Stimulated activated CD4-positive, alpha-beta T cell treated with anti-CD3 and anti-CD28 coated beads, Interleukin-12 subunit alpha, Interleukin-12 subunit beta, amount 100 ng/mL, for 4 hours (primary cell): Measurements from ENCODE around the gene IL19.
A peak's percentile ranks its signal among the peaks of the same experiment; 100 is the strongest.
"Not testable (repeated sequence)": the region's sequence is repeated elsewhere in the genome, so short reads cannot be mapped to it uniquely, and the experiment has no call there.

Experiments used
- DNase-seq: peaks from one replicate; pipeline ENCODE4 v3.0.0-alpha.2; 2020

The IL19 gene

GRCh38 chr1:206741142-206741701, 29.4 kb upstream of the IL19 start:
- no peak for DNase-seq

- no peak for DNase-seq
Observed at GRCh38 chr1:206742719-206743383, 27.7 kb upstream of the IL19 start.

GRCh38 chr1:206744683-206745082, 25.9 kb upstream of the IL19 start:
- no peak for DNase-seq

GRCh38 chr1:206745301-206745700, 25.3 kb upstream of the IL19 start:
- no peak for DNase-seq

- DNase-seq, result no peak
Observed at GRCh38 chr1:206748348-206749030, 22.1 kb upstream of the IL19 start.

- DNase-seq, result no peak
Observed at GRCh38 chr1:206751891-206752290, 18.7 kb upstream of the IL19 start.

- DNase-seq, result no peak
Observed at GRCh38 chr1:206752481-206752880, 18.1 kb upstream of the IL19 start.

GRCh38 chr1:206753141-206753540, 17.4 kb upstream of the IL19 start:
- DNase-seq, result no peak

- DNase-seq, result no peak
Observed at GRCh38 chr1:206754011-206754410, 16.6 kb upstream of the IL19 start.

- DNase-seq, result no peak
Observed at GRCh38 chr1:206757524-206758266, 12.9 kb upstream of the IL19 start.

GRCh38 chr1:206760590-206760989, 10.0 kb upstream of the IL19 start:
- no peak for DNase-seq

GRCh38 chr1:206761159-206761768, 9.3 kb upstream of the IL19 start:
- DNase-seq, result no peak

GRCh38 chr1:206762741-206763364, 7.7 kb upstream of the IL19 start:
- DNase-seq, result not testable (repeated sequence)

- DNase-seq, result not testable (repeated sequence)
Observed at GRCh38 chr1:206765771-206766170, 4.8 kb upstream of the IL19 start.

- peak; percentile 48 for DNase-seq
Observed at GRCh38 chr1:206766251-206766856, 4.2 kb upstream of the IL19 start.

GRCh38 chr1:206768472-206769303, 1.9 kb upstream of the IL19 start:
- no peak for DNase-seq

- peak; percentile 36 for DNase-seq
Observed at GRCh38 chr1:206769304-206769731, 1.3 kb upstream of the IL19 start.

GRCh38 chr1:206771338-206771692, 742 bp downstream of the IL19 start:
- DNase-seq, result no peak

- DNase-seq, result no peak
Observed at GRCh38 chr1:206772243-206772937, 1.8 kb downstream of the IL19 start, which contains the start of gene IL10. Gene IL10, minus strand, starts transcription at chr1:206772494. Its CDS starts 59 bp downstream, at chr1:206772435.

GRCh38 chr1:206774093-206774492, 3.5 kb downstream of the IL19 start:
- DNase-seq, result no peak

GRCh38 chr1:206776229-206776628, 5.7 kb downstream of the IL19 start:
- DNase-seq, result no peak
